Measurements from ENCODE around the gene NDUFC2.
"Not testable (repeated sequence)": the region's sequence is repeated elsewhere in the genome, so short reads cannot be mapped to it uniquely, and the experiment has no call there.

NDUFC2 gene

DNA sequence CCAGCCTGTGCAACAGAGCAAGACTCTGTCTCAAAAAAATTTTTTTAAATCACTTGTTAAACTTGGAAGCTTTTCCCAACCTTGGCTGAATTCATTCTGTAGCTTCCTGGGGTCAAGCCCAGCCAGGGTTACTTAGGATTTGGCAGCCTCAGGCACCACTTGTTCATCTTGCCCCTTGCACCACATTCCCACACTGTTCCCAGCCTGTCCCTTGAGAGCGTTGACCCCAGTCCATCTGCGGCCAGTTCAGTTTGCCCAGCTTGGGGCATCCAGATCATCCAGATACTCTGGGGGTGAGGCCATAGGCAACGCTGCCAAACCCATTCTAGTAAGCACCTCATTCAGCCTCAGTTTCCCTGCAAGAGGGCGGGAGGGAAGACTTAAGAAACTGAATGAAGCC lies 24.7 kb downstream of the NDUFC2 start:
- no peak for DNase-seq (ENCODE audit: low spot score)

DNA sequence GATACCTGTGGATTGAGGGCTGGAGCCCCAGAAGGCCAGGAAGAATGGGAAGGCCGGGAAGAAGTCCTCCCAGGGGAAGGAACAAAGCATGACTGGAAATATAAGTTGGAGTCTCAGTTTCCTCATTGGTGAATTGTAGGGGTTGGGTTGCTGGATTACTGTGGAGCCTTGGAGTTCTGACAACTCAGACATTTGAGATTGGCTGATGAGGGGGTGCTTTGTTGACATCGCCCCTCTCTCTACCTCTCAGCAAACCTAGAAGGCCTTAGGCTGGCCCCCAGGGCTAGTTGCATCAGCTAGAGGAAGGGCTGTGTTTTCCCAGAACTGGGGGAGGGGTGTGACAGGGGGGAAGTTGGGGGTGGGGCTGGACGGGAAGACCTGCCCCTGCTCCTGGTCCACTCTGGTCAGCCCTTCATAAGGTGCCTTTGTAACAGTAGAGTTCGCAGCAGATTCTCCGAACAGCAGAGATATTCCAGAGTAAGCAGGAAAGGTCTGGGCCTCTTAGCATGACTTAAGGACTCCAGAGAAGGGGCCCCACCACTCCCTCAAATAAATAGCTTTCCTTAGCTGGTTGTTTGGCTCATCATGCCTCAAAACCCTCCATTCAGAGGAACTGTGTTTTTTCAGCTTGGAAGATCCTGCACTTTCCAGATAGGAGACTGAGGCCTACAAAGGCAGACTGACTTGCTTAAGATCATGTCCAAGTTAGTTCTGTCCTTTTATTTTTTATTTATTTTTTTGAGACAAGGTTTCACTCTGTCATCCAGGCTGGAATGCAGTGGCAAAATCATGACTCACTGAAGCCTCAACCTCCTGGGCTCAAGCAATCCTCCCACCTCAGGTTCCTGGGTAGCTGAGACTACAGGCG lies 28.5 kb downstream of the NDUFC2 start:
- DNase-seq (ENCODE audit: low spot score), result no peak

DNA sequence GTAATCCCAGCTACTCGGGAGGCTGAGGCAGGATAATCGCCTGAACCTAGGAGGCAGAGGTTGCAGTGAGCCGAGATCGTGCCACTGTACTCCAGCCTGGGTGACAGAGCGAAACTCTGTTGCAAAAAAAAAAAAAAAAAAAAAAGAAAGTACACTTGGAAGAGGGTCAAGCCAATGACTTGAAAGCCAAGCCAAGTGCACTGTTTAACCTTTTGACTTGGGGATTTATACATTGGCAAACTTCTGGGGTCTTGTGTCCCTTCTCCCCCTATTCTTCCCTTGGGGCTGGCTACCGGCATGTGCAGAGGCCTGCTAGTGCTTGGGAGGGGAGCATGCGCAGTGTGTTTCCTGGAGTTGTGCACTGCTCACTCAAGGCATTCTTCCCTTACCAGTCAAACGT lies 30.3 kb downstream of the NDUFC2 start:
- no peak for DNase-seq (ENCODE audit: low spot score)

DNA sequence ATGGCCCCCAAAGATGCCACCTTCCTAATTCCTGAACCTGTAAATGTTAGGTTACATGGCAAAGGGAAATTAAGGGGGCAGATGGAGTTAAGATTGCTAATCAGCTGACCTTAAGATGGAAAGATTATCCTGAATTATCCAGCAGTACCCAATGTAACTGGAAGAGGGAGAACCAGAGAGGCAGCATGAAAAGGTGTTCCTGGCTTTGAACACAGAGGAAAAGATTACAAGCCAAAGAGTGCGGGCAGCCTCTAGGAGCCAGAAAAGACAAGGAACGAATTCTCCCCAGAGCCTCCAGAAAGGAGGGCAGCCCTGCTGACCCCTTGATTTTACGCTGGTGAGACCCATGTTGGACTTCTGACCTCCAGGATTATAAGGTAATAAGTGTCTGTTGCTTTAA lies 31.1 kb downstream of the NDUFC2 start:
- no peak for DNase-seq (ENCODE audit: low spot score)

DNA sequence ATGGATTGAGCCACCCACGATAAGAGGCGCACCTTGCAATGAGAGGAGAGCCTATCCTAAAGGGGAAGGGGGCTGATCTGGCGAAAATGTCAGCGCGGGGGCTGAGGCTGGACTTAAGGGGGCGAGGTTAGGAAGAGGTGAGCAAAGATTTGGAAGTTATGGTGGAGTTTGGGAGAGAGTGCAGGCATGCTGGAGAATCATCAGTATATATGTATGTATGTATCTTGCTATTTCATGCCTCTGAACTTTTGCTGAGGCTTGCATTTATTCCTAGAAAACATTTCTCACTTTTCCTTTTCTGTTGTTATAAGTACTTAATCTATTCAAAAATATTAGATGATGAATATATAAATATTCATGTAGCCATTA lies 33.2 kb downstream of the NDUFC2 start:
- DNase-seq (ENCODE audit: low spot score), result no peak

DNA sequence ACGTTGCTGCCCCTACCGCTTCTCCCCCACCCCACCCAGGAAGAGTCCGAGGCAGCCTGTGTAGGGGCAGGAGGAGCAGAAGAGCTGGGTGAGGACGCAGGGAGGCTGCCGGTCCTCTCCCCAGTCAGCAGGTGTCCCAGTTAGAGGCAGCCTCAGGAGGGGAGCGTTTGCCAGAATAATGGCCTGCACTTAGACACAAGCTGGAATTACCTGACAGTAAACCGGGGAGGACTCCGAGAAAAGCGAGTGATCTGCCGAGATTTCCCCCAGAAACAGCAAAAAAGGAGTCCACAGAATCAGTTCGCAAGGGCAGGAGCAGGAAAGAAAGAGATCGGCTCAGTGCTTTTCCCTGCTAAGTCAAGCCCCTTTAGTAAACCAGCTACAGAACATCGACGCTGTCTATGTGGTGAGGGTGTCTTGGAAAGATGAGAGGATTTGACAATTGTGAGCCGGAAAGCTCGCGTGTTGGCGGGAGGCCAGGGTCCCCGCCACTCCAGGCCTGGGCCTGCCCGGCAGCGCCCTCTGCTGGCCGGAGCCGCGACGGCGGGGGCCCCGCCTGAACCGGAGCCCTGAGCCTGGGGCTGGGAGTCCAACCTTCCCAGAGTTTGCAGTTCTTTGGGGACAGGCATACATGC lies 33.7 kb downstream of the NDUFC2 start:
- peak; percentile 67 for DNase-seq (ENCODE audit: low spot score)

DNA sequence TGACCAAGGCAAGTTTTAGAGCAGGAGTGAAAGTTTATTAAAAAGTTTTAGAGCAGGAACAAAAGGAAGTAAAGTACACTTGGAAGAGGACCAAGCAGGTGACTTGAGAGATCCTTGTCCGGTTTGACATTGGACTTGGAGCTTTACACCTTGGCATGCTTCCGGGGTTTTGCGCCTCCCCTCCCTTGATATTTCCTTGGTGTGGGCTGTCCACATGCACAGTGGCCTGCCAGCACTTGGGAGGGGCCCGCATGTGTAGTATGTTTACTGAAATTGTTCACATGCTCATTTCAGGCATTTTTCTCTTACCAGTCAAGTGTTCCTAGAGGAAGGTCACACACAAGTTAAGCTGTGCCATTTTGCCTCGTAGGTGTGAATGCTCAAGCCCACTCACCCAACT lies 35.0 kb downstream of the NDUFC2 start:
- no peak for DNase-seq (ENCODE audit: low spot score)

DNA sequence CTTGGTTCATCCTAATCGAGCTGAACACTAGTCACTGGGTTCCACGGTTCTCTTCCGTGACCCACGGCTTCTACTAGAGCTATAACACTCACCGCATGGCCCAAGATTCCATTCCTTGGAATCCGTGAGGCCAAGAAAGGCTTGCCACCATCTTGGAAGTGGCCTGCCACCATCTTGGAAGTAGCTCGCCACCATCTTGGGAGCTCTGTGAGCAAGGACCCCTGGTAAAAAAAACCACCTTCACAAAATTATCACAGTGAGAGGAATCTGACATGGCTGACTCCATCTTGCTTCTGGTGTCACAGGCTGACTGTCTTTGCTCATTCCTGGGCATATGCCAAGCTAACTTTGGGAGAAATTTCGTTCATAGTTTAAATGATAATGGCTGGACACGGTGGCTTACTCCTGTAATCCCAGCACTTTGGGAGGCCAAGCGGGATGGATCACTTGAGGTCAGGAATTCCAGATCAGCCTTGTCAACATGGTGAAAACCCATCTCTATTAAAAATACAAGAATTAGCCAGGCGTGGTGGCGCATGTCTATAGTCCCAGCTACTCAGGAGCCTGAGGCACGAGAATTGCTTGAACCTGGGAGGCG lies 37.7 kb downstream of the NDUFC2 start:
- no peak for DNase-seq (ENCODE audit: low spot score)

DNA sequence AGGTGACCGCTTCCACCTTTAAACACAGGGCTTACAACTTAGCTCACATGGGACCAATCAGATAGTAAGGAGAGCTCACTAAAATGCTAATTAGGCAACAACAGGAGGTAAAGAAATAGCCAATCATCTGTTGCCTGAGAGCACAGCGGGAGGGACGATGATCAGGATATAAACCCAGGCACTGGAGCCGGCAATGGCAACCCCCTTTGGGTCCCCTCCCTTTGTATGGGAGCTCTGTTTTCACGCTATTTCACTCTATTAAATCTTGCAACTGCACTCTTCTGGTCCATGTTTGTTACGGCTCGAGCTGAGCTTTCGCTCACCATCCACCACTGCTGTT lies 38.3 kb downstream of the NDUFC2 start:
- DNase-seq (ENCODE audit: low spot score), result not testable (repeated sequence)

DNA sequence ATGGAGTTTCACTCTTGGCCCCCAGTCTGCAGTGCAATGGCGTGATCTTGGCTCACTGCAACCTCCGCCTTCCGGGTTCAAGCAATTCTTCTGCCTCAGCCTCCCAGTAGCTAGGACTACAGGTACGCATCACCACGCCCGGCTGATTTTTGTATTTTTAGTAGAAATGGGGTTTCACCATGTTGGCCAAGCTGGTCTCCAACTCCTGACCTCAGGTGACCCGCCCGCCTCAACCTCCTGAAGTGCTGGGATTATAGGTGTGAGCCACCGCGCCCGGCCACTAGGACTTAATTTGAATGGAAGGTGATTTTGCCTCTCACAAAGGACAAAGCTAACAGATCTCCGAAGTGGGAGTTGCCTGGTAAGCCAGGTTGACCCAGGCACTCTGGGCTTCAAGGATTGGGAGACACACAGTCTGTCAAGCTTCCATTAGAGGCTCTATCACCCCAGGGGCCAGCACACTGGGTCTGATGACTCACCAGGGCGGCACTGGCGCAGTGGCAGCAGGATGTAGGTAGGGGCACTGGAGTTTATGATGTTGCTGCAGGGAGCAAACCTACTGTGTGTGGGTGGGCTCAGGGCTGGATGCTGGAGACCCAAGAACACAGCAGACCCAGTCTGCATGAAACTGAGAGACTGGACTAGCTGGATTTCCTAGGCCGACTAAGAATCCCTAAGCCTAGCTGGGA lies 38.8 kb downstream of the NDUFC2 start:
- DNase-seq (ENCODE audit: low spot score), result no peak

DNA sequence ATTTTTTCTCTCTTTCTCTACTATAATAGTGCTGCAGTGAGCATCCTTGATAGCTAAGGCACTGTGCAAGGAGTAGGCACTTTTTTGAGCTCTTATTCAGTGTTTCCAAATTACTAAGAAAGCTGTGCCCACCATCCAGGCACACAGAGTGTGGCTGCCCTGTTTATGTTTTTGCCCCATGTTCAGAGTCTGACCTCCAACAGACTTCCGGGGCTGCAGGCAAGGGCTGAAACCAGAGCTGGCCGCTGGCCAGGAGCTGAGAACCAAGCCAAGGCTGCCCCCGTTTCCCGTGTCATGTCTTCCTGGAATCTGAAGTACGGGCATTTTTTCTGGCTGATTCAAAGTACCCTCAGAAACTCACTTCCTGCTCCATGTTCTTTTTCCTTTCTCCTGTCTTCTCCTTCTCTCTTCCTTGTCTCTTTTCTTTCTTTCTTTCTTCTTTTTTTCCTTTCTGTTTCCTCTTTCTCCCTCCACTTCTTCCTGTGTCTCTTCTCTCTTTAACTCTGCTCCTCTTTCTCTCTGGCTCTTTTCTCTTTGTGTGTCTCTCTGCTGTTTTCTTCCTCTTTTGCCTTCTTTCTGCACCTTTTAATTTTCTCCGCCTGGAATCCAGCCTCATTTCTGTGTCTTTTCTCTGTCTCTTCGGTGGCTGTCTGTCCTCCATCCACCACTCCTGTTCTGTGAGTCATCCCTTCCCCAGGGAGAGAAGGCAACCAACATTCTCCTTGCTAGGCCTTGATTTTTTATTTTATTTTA lies 39.6 kb downstream of the NDUFC2 start:
- peak; percentile 4 for DNase-seq (ENCODE audit: low spot score)

DNA sequence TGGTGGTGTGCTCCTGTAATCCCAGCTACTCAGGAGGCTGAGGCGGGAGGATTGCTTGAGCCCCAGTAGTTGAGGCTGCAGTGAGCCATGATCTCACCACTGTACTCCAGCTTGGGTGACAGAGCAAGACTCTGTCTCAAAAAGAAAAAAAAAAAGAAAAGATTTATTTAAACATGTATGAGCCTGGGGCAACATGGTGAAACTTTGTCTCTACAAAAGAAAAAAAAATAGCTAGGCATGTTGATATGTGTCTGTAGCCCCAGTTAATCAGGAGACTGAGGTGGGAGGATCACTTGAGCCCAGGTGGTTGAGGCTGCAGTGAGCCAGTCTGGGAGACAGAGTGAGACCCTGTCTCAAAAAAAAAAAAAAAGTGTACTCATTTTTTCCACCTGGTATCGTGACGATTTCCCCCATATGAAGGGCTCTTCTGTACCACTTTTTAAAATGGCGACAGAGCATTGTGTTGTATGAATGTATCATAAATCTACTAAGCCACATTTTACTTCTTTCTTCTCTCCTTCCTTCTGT lies 40.2 kb downstream of the NDUFC2 start:
- DNase-seq (ENCODE audit: low spot score), result no peak

DNA sequence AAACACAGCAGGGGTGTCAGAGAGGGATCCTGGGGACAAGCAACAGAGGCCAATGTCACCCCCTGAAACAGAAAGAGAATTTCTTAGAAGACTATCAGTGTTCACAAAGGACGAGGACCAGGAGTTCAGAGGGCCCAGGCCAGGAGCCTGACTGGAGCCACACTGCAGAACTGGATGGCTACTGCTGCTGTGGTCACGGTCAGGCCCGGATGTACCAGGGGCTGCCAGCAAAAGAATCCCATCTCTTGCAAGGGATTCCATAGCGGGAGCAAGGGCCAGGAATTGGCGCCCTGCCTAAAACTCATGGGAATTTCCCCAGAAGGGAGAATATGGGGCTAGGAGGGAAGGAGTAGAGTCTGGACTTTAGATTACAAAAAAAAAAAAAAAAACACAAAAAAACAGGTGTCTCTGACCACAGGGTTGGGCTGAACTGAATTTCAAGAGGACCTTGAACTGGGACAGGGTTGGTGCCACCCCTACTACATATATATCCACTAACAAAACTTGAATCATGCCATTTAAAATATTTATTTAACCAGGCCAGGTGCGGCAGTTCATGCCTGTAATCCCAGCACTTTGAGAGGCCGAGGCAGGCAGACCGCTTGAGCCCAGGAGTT lies 40.9 kb downstream of the NDUFC2 start:
- DNase-seq (ENCODE audit: low spot score), result no peak

DNA sequence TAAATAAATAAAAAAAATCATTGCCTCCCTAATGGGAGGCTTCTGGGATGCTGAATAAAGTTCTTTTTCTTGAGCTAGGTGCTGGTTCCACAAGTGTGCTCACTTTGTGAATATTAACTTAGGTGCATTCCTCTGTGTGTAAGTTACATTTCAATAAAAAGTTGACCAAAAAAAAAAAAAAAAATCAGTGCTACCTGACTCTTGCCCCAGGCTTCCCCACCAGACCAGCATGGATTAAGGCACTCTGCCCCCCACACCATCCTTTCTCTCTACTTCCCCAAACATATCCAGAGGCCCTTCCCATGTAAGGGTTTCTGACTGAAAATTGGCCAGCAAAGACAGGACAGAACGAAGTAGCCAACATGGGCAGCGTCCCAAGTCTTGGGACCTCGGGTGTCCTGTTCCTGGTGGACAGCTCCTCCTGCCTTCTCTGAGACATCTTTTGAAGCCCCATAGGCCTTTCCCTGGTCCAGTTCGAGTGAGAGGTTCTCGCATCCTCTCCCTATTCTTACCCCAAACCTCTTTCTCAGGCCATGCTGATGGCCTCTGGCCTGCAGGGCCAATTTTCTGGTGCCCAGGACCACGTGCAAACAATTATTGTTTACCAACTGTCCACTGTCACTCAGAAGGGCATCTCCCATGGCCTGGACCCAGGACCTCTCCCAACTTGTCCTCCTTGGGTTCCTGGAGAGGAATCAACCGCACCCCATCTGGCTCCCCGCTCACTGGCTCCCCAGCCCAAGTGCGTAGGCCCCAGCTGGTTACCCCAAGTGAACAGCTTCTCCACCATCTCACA lies 41.6 kb downstream of the NDUFC2 start:
- DNase-seq (ENCODE audit: low spot score), result no peak

DNA sequence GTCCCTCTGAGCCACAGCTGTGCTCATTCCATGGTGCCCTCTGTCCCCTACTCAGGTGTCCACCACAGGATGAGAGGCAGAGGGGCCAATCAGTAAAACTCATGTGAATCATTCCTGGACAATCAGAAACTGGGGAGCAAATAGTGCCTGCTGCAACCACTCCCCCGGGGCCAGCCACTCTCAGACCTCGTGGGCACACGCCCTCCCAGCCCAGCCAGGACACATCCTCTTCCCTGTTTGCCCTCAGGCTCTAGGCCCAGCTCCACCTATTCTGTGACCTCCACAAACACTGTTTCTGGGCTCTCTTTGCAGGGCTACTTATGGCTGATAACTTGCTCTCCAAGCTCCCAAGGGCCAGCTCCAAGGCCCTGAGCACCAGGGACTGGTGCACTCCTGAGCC lies 42.6 kb downstream of the NDUFC2 start:
- DNase-seq (ENCODE audit: low spot score), result no peak

DNA sequence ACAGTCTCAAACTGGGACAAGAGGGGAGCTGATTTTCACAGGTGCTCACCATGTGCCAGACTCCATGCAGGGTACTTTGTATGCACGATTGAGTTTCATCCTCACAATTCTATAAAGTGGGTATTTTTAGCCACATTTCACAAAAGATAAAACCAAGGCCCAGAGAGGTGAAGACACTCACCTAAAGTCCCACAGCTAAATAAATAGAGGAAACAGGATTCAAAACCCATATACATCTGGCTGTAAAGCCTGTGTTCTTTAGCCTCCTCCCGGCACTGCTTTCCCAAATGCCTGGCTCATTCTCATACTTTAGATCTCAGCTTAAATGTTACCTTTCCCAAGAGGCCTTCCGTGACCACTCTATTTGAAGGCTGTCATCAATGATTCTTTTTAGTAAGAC lies 43.3 kb downstream of the NDUFC2 start:
- DNase-seq (ENCODE audit: low spot score), result no peak

DNA sequence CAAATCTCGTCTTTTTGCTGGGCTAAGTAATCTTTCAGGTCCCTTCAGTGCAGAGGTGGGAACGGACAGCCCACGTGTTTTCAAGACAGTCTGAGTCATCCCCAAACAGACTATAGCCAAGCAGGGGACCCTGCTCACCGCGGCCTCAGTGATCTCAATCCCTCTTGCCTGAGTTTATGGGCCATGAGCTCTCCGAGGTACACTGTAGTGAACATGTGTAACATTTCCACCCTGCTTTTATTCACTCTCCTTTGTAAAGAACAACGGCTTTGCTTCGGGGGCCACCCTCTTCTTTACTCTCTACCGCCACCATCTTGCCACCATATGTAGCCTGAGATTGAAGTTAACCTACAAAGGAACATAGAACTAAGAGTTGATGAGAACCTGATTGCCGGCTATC lies 45.0 kb downstream of the NDUFC2 start:
- DNase-seq (ENCODE audit: low spot score), result no peak

DNA sequence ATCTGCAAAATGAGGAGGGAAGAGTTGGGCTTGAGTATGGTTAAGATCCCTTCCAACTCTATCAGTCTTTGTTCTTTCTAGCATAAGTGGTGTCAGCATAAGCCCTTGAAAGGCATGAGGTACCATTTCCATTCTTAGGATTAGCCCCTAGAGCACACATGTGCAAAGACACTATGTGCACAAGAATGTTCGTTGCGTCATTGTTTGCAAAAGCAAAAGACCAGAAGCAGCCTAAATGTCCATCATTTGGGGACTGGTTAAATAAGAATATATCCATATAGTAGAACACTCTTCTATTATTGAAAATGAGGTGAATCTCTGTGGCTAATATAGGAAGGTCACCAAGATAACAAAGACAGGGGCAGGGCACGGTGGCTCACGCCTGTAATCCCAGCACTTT lies 46.6 kb downstream of the NDUFC2 start:
- DNase-seq (ENCODE audit: low spot score), result no peak

DNA sequence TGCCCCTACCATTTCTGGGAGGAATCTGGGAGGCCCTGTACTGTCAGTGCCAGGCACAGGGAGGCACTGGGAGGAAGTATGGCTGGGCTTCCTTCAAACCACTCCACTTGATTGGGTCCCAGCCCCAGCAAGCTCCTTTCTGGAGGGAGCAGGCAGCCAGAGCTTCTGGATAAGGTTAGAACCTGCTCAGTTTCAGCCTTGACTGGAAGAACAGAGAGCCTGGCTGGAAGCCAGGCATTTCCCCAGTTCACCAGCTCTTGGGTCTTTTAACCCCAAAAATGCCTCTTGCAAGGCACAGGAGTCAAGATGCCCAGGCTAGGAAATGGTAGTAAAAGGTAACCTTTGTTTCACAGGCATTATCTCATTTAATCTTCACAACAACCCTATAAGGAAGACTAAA lies 47.6 kb downstream of the NDUFC2 start:
- DNase-seq (ENCODE audit: low spot score), result no peak

DNA sequence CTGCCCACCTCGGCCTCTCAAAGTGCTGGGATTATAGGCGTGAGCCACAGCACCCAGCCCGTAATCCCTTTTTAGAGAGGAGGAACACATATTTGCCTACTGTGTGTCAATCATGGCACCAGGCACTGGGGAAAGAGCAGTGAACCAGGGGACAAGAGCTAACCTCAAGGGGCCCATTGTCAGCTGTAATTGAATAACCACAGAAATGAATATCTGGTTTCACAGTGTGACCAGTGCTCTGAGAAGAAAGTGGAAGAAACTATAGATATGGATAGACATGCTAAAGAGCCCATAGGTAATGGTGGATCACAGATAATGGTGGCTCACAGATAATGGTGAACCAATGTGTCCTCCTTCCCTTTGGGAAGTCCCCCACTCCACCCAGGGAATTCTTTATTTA lies 48.0 kb downstream of the NDUFC2 start:
- DNase-seq (ENCODE audit: low spot score), result no peak

Measured in CD4-positive, alpha-beta T cell treated with Interleukin-2 at 100 ng/mL for 4 hours (primary cell).